ENCODE measurements around the gene VAV2.

VAV2 gene

GRCh38 chr9:134037641-134038040, 45.5 kb upstream of the VAV2 start:
- H3K9ac ChIP-seq (ENCODE audit: low read length): no peak overlapping the region
- H4K5ac ChIP-seq (ENCODE audit: low read length): no peak overlapping the region
- no peak overlapping the region for H3K4me3 ChIP-seq (ENCODE audit: low read length)
- no peak overlapping the region for H2BK15ac ChIP-seq (replicated peaks; ENCODE audit: low read depth)
- no peaks in the 10 kb centered on the region for H3K4me1 ChIP-seq (ENCODE audit: control insufficient read depth, low read depth, low read length)
- H3K4me2 ChIP-seq (ENCODE audit: low read length): no peak overlapping the region
- no CpG with 5 or more reads among the region's 2 CpGs for WGBS (ENCODE audit: extremely low coverage, insufficient coverage, low lambda C conversion rate)
- no peak overlapping the region for H3K18ac ChIP-seq (ENCODE audit: low read length)
- H3K36me3 ChIP-seq (ENCODE audit: control insufficient read depth, insufficient read depth, low read length): peaks cover 23% of the 10 kb centered on the region
- no peak overlapping the region for H3K27ac ChIP-seq (ENCODE audit: low read depth, low read length)
- no peaks in the 10 kb centered on the region for H3K79me2 ChIP-seq (ENCODE audit: control insufficient read depth, insufficient read depth, low read length)
- H2AK5ac ChIP-seq (ENCODE audit: low read length): no peak overlapping the region
- H4K8ac ChIP-seq (ENCODE audit: low read depth, low read length): no peak overlapping the region
- H3K23ac ChIP-seq (ENCODE audit: low read length): no peak overlapping the region
- H3K27me3 ChIP-seq (ENCODE audit: insufficient read depth, low read length, poor library complexity): no peaks in the 10 kb centered on the region
- no peak overlapping the region for H3K4ac ChIP-seq (ENCODE audit: low read depth, low read length)
- H2BK5ac ChIP-seq (ENCODE audit: low read length): no peak overlapping the region
- H2BK120ac ChIP-seq (ENCODE audit: low read depth, low read length): no peak overlapping the region
- DNase-seq: no peak
- no peak overlapping the region for H3K56ac ChIP-seq (ENCODE audit: low read length)
- H3K79me1 ChIP-seq (ENCODE audit: low read length): no peaks in the 10 kb centered on the region

GRCh38 chr9:134036130-134036529, 44.0 kb upstream of the VAV2 start:
- Histone ChIP-seq H2BK15ac (replicated peaks; ENCODE audit: low read depth) (no peak overlapping the region), H3K9ac (ENCODE audit: low read length) (no peak overlapping the region), H3K23ac (ENCODE audit: low read length) (no peak overlapping the region), H2BK5ac (ENCODE audit: low read length) (no peak overlapping the region), H3K4me2 (ENCODE audit: low read length) (no peak overlapping the region), H3K36me3 (ENCODE audit: control insufficient read depth, insufficient read depth, low read length) (peaks cover 23% of the 10 kb centered on the region), H2AK5ac (ENCODE audit: low read length) (no peak overlapping the region), H3K4me3 (ENCODE audit: low read length) (no peak overlapping the region), H2BK120ac (ENCODE audit: low read depth, low read length) (no peak overlapping the region), H4K5ac (ENCODE audit: low read length) (no peak overlapping the region), H3K56ac (ENCODE audit: low read length) (no peak overlapping the region), H3K79me1 (ENCODE audit: low read length) (no peaks in the 10 kb centered on the region), H3K18ac (ENCODE audit: low read length) (no peak overlapping the region), H4K8ac (ENCODE audit: low read depth, low read length) (no peak overlapping the region), H3K4ac (ENCODE audit: low read depth, low read length) (no peak overlapping the region), H3K79me2 (ENCODE audit: control insufficient read depth, insufficient read depth, low read length) (no peaks in the 10 kb centered on the region), H3K27me3 (ENCODE audit: insufficient read depth, low read length, poor library complexity) (no peaks in the 10 kb centered on the region), H3K4me1 (ENCODE audit: control insufficient read depth, low read depth, low read length) (no peaks in the 10 kb centered on the region), H3K27ac (ENCODE audit: low read depth, low read length) (no peak overlapping the region)
- WGBS (ENCODE audit: extremely low coverage, insufficient coverage, low lambda C conversion rate): no CpG with 5 or more reads among the region's 16 CpGs
- DNase-seq: no peak

- no peak overlapping the region for H3K9ac ChIP-seq (ENCODE audit: low read length)
- no peak overlapping the region for H3K56ac ChIP-seq (ENCODE audit: low read length)
- no peak overlapping the region for H2AK5ac ChIP-seq (ENCODE audit: low read length)
- no peaks in the 10 kb centered on the region for H3K79me1 ChIP-seq (ENCODE audit: low read length)
- no peak overlapping the region for H3K4ac ChIP-seq (ENCODE audit: low read depth, low read length)
- no peak overlapping the region for H4K5ac ChIP-seq (ENCODE audit: low read length)
- peaks cover 23% of the 10 kb centered on the region for H3K36me3 ChIP-seq (ENCODE audit: control insufficient read depth, insufficient read depth, low read length)
- no peak overlapping the region for H2BK5ac ChIP-seq (ENCODE audit: low read length)
- H3K4me2 ChIP-seq (ENCODE audit: low read length): no peak overlapping the region
- no CpG with 5 or more reads among the region's 28 CpGs for WGBS (ENCODE audit: extremely low coverage, insufficient coverage, low lambda C conversion rate)
- no peaks in the 10 kb centered on the region for H3K4me1 ChIP-seq (ENCODE audit: control insufficient read depth, low read depth, low read length)
- no peak overlapping the region for H3K4me3 ChIP-seq (ENCODE audit: low read length)
- no peak overlapping the region for H3K18ac ChIP-seq (ENCODE audit: low read length)
- no peak overlapping the region for H4K8ac ChIP-seq (ENCODE audit: low read depth, low read length)
- H2BK120ac ChIP-seq (ENCODE audit: low read depth, low read length): no peak overlapping the region
- H3K79me2 ChIP-seq (ENCODE audit: control insufficient read depth, insufficient read depth, low read length): no peaks in the 10 kb centered on the region
- H3K27me3 ChIP-seq (ENCODE audit: insufficient read depth, low read length, poor library complexity): no peaks in the 10 kb centered on the region
- H3K23ac ChIP-seq (ENCODE audit: low read length): no peak overlapping the region
- H3K27ac ChIP-seq (ENCODE audit: low read depth, low read length): no peak overlapping the region
- H2BK15ac ChIP-seq (replicated peaks; ENCODE audit: low read depth): no peak overlapping the region
- no peak for DNase-seq
Observed at GRCh38 chr9:134035041-134036039, 43.2 kb upstream of the VAV2 start.

- Histone ChIP-seq H2BK120ac (ENCODE audit: low read depth, low read length) (no peak overlapping the region), H3K23ac (ENCODE audit: low read length) (no peak overlapping the region), H2AK5ac (ENCODE audit: low read length) (no peak overlapping the region), H3K4ac (ENCODE audit: low read depth, low read length) (no peak overlapping the region), H3K56ac (ENCODE audit: low read length) (no peak overlapping the region), H3K27me3 (ENCODE audit: insufficient read depth, low read length, poor library complexity) (no peaks in the 10 kb centered on the region), H3K4me1 (ENCODE audit: control insufficient read depth, low read depth, low read length) (no peaks in the 10 kb centered on the region), H4K8ac (ENCODE audit: low read depth, low read length) (no peak overlapping the region), H3K9ac (ENCODE audit: low read length) (no peak overlapping the region), H3K79me2 (ENCODE audit: control insufficient read depth, insufficient read depth, low read length) (no peaks in the 10 kb centered on the region), H3K4me3 (ENCODE audit: low read length) (no peak overlapping the region), H3K18ac (ENCODE audit: low read length) (no peak overlapping the region), H3K79me1 (ENCODE audit: low read length) (no peaks in the 10 kb centered on the region), H2BK15ac (replicated peaks; ENCODE audit: low read depth) (no peak overlapping the region), H4K5ac (ENCODE audit: low read length) (no peak overlapping the region), H3K4me2 (ENCODE audit: low read length) (no peak overlapping the region), H2BK5ac (ENCODE audit: low read length) (no peak overlapping the region), H3K27ac (ENCODE audit: low read depth, low read length) (no peak overlapping the region), H3K36me3 (ENCODE audit: control insufficient read depth, insufficient read depth, low read length) (peaks cover 23% of the 10 kb centered on the region)
- WGBS (ENCODE audit: extremely low coverage, insufficient coverage, low lambda C conversion rate): no CpG with 5 or more reads among the region's 19 CpGs
- DNase-seq: no peak
Observed at GRCh38 chr9:134034215-134035040, 42.3 kb upstream of the VAV2 start.

DNA sequence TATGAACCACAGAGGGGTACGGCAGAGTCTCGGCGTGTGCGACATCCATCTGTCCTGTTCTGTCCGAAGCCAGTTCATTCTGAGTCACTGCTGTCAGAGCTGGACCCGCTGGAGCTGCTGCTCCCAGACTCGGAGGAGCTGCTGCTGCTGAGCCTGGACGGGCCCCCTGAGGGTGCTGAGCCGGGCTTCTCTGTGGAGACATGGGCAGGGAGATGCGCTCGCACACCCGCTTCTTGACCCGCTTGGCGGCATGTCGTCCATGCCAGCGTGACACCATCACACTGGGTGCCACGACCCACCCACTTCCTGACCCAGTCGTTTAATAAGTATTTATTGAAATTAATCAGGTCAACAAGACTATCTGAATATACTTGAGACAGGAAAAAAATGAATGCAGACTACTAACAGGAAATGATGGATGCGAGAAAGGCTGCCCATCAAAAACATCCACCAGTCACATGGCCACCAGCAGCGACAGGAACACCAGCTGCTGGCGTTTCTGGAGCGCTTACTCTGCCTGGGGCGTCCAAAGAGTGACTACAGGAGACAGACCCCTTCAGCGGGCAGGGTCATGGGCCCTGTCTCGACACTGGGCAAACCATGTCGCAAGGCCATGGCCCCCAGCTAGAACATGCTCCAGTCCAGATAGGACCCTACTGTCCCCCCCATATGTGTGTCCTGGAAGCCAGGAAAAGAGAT, 41.5 kb upstream of the VAV2 start:
- Histone ChIP-seq H3K9ac (ENCODE audit: low read length) (no peak overlapping the region), H3K4me2 (ENCODE audit: low read length) (no peak overlapping the region), H3K18ac (ENCODE audit: low read length) (no peak overlapping the region), H2BK120ac (ENCODE audit: low read depth, low read length) (no peak overlapping the region), H3K4me3 (ENCODE audit: low read length) (no peak overlapping the region), H3K4ac (ENCODE audit: low read depth, low read length) (no peak overlapping the region), H3K79me1 (ENCODE audit: low read length) (no peaks in the 10 kb centered on the region), H3K79me2 (ENCODE audit: control insufficient read depth, insufficient read depth, low read length) (no peaks in the 10 kb centered on the region), H3K27me3 (ENCODE audit: insufficient read depth, low read length, poor library complexity) (no peaks in the 10 kb centered on the region), H3K23ac (ENCODE audit: low read length) (no peak overlapping the region), H2AK5ac (ENCODE audit: low read length) (no peak overlapping the region), H2BK5ac (ENCODE audit: low read length) (no peak overlapping the region), H3K36me3 (ENCODE audit: control insufficient read depth, insufficient read depth, low read length) (peaks cover 20% of the 10 kb centered on the region), H3K4me1 (ENCODE audit: control insufficient read depth, low read depth, low read length) (no peaks in the 10 kb centered on the region), H3K56ac (ENCODE audit: low read length) (no peak overlapping the region), H4K5ac (ENCODE audit: low read length) (no peak overlapping the region), H2BK15ac (replicated peaks; ENCODE audit: low read depth) (no peak overlapping the region), H4K8ac (ENCODE audit: low read depth, low read length) (no peak overlapping the region), H3K27ac (ENCODE audit: low read depth, low read length) (no peak overlapping the region)
- DNase-seq: no peak
- no CpG with 5 or more reads among the region's 26 CpGs for WGBS (ENCODE audit: extremely low coverage, insufficient coverage, low lambda C conversion rate)

All from mesendoderm (in vitro differentiated cells).